ENCODE results near the gene CRELD2. TPM values are rescaled to one million over a fixed set of nuclear protein-coding genes. Genes with fewer than 3 reads are reported as not detected.

Gene CRELD2
- total RNA-seq, 1 experiment from 2014 or later = 23.4 TPM

- DNase-seq (ENCODE audit: extremely low read depth, low read depth) = no peak
Measured at GRCh38 chr22:49928555-49929210, 10.2 kb downstream of the CRELD2 start.

GRCh38 chr22:49929211-49929979 lies 11.0 kb downstream of the CRELD2 start:
- DNase-seq (ENCODE audit: extremely low read depth, low read depth) = no peak

- DNase-seq (ENCODE audit: extremely low read depth, low read depth) = no peak
Measured at GRCh38 chr22:49929994-49930575, 11.7 kb downstream of the CRELD2 start.

GRCh38 chr22:49930596-49931412 lies 12.4 kb downstream of the CRELD2 start:
- DNase-seq (ENCODE audit: extremely low read depth, low read depth) = peak; percentile 77

- no peak for DNase-seq (ENCODE audit: extremely low read depth, low read depth)
Measured at GRCh38 chr22:49933236-49934159, 15.1 kb downstream of the CRELD2 start.

GRCh38 chr22:49934160-49934890 lies 15.9 kb downstream of the CRELD2 start:
- DNase-seq (ENCODE audit: extremely low read depth, low read depth) = no peak

GRCh38 chr22:49934891-49935557 lies 16.6 kb downstream of the CRELD2 start:
- DNase-seq (ENCODE audit: extremely low read depth, low read depth) = peak; percentile 36

GRCh38 chr22:49935561-49935960 lies 17.1 kb downstream of the CRELD2 start:
- DNase-seq (ENCODE audit: extremely low read depth, low read depth) = no peak

- DNase-seq (ENCODE audit: extremely low read depth, low read depth) = peak; percentile 66
Measured at GRCh38 chr22:49936018-49936972, 17.9 kb downstream of the CRELD2 start.

- no peak for DNase-seq (ENCODE audit: extremely low read depth, low read depth)
Measured at GRCh38 chr22:49936973-49937757, 18.7 kb downstream of the CRELD2 start.

- no peak for DNase-seq (ENCODE audit: extremely low read depth, low read depth)
Measured at GRCh38 chr22:49937758-49938564, 19.5 kb downstream of the CRELD2 start.

- no peak for DNase-seq (ENCODE audit: extremely low read depth, low read depth)
Measured at GRCh38 chr22:49938565-49939136, 20.2 kb downstream of the CRELD2 start.

- DNase-seq (ENCODE audit: extremely low read depth, low read depth) = no peak
Measured at GRCh38 chr22:49941507-49942316, 23.3 kb downstream of the CRELD2 start.

- DNase-seq (ENCODE audit: extremely low read depth, low read depth) = no peak
Measured at GRCh38 chr22:49942565-49943404, 24.4 kb downstream of the CRELD2 start.

Measured in NCI-H460 (cell line).